ES-I3 (cell line): Measurements from ENCODE around the gene KCNAB2.

ENCODE experiments used
- H3K36me3 ChIP-seq: 2 replicates; pipeline ENCODE4 v1.6.1; 2013; ENCODE audit warnings: mild to moderate bottlenecking, low read length, control low read depth, moderate library complexity; ENCODE audit not compliant: insufficient read depth
- H3K4me1 ChIP-seq: 2 replicates; pipeline ENCODE4 v1.6.1; 2013; ENCODE audit warnings: mild to moderate bottlenecking, control low read depth, low read length; ENCODE audit not compliant: insufficient read depth
- H3K9ac ChIP-seq: 2 replicates; pipeline ENCODE4 v1.6.1; 2013; ENCODE audit warnings: low read depth, mild to moderate bottlenecking, low read length, moderate library complexity
- H3K9me3 ChIP-seq: 2 replicates; pipeline ENCODE4 v1.6.1; 2013; ENCODE audit warnings: mild to moderate bottlenecking, low read length, moderate library complexity; ENCODE audit not compliant: control insufficient read depth, insufficient read depth

KCNAB2 gene

DNA sequence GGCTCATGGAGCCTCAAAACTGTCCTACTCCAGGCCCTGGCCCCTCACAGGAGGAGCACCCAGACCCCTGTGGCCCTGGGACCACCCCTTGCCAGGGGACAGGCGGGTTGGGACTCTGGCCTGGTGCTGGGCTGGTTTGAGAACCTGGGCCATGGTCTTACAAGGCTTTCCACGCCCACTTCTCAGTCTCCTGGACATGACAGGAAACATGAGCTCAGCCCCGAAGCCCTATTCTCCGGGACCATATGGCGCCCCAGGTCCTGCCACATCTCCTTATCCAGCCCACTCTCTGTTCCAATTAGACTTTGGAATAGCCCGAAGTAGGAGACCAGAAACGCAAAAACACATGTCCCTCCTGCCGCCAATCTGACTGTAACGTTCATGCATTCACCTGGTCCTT lies 47.9 kb downstream of the KCNAB2 start:
- Histone ChIP-seq H3K9me3 (no peaks in the 10 kb centered on the region), H3K4me1 (no peaks in the 10 kb centered on the region), H3K36me3 (no peaks in the 10 kb centered on the region), H3K9ac (no peak overlapping the region)

- Histone ChIP-seq H3K36me3 (no peaks in the 10 kb centered on the region), H3K9me3 (no peaks in the 10 kb centered on the region), H3K9ac (no peak overlapping the region), H3K4me1 (no peaks in the 10 kb centered on the region)
Measured at GRCh38 chr1:6094246-6094645, 48.6 kb downstream of the KCNAB2 start.

DNA sequence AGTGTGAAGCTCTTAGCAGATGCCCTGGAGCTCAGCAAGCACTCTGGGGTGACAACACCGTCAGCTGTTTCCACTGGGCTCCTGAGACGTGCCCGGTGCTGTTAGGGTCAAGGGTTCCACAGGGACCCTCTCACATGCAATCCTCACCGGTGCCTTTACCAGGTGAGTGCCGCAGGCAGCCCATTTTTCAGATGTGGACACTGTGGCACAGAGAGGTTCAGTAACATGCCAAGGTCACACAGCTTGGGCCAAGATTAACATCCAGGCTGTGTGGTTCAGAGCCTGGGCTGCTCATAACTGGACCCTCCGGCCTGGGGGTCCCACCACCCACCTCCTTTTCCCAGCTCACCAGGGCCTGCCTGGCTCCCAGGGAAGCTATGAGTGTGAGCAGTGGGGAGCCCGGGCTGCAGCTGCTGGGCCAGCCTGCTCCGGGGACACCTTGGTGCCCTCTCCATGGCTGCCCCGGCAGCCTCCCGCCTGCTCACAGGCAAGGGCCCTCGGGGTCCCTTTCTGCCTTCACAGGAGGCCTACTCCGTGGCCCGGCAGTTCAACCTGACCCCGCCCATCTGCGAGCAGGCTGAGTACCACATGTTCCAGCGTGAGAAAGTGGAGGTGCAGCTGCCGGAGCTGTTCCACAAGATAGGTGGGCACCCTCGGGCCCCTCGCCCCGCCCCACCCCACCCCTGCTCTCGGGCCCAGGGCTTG lies 49.3 kb downstream of the KCNAB2 start:
- Histone ChIP-seq H3K9me3 (no peaks in the 10 kb centered on the region), H3K9ac (no peak overlapping the region), H3K36me3 (no peaks in the 10 kb centered on the region), H3K4me1 (no peaks in the 10 kb centered on the region)

DNA sequence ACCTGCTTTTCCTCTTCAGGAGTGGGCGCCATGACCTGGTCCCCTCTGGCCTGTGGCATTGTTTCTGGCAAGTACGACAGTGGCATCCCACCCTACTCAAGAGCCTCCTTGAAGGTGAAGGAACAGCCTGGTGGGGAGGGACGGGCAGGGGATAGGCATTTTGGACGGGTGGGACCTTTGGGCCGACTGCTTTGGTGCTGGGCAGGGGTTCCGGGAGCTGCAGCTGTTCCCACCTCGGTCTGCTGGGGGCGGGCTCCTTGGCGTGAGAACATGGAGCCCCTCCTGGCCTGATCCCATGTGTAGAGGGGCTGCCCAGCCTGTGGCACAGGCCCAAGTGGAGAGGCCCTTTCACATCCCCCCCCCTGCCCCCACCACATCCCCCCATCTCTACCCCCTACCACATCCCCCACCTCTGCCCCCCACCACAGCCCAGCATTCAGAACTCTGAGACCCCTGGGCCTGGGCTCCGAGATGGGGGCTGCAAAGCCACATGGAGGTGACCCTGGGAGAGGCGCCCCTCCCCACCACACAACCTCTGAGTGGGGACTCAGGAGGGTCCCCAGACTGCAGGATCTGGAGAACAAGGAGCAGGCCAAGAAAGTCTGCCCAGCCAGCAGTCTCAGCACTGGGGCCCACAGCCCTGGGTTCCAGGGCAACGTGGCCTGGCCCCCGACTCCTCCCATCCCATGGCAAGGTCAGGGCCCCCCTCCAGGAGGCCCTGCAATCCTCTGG lies 50.0 kb downstream of the KCNAB2 start:
- no peaks in the 10 kb centered on the region for H3K9me3 ChIP-seq
- no peaks in the 10 kb centered on the region for H3K4me1 ChIP-seq
- H3K36me3 ChIP-seq, result no peaks in the 10 kb centered on the region
- no peak overlapping the region for H3K9ac ChIP-seq

GRCh38 chr1:6096243-6097116 lies 50.8 kb downstream of the KCNAB2 start:
- Histone ChIP-seq H3K4me1 (no peaks in the 10 kb centered on the region), H3K9me3 (no peaks in the 10 kb centered on the region), H3K36me3 (no peaks in the 10 kb centered on the region), H3K9ac (no peak overlapping the region)

DNA sequence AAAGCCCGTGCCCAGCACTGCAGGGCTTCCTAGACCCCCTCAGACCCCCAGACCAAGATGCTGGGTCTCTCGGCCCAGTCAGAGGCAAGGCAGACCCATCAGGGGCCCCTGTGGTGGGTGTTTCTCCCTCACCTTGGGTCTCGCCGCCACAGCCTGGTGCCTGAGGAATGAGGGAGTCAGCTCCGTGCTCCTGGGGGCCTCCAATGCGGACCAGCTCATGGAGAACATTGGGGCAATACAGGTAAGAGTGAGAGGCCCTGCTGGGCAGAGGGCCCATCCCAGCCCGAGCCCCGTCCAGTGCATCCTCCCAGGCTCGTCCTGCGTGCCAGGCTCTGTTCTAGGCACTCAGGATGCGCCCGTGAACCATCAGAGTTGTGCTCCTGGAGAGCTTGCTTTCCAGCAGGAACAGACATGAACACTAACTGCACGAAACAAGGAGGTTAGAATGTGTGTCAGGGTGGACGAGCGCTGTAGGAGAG lies 51.5 kb downstream of the KCNAB2 start:
- no peaks in the 10 kb centered on the region for H3K4me1 ChIP-seq
- no peak overlapping the region for H3K9ac ChIP-seq
- no peaks in the 10 kb centered on the region for H3K36me3 ChIP-seq
- no peaks in the 10 kb centered on the region for H3K9me3 ChIP-seq

GRCh38 chr1:6097824-6098223 lies 52.1 kb downstream of the KCNAB2 start:
- Histone ChIP-seq H3K9me3 (no peaks in the 10 kb centered on the region), H3K9ac (no peak overlapping the region), H3K4me1 (no peaks in the 10 kb centered on the region), H3K36me3 (no peaks in the 10 kb centered on the region)

DNA sequence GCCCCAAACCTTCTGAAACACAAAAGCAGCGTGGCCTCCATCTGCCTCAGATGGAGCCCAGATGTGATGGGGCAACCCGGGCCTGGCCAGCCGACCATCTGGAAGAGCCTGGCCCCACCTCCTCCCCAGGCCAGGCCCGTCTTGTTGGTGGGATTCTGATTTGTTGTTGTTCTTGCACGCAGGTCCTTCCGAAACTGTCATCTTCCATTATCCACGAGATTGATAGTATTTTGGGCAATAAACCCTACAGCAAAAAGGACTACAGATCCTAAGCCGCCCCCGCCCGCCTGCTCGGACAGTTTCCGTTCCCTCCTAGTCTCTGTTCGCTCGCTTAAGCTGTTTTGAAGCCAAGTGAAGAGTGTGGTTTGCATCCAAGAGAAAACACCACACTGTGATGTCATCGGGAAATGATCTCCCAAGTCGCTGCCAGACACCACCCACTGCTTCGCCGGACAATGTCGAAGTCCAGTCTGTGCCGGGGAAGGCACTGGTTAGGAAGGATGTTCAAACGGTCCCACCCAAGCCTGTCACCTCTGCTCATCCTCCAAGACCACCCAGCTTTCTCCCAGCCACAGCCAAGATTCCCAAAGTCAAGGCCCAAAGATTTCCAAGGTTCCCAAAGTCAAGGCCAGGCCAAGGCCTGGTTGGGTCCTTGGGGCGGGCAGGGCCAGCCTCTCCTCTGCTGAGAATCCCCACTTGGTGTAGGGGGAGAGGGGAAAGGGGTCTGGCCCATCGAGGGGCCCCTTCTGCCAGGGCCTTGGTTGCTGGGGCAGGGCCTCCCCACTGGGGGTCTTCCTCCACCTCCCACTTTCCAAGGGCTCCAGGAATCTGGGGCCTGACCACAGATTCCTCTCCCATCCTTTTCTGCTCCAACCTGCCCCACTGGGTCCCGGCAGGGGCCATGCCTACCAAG lies 52.9 kb downstream of the KCNAB2 start:
- H3K9me3 ChIP-seq, result no peaks in the 10 kb centered on the region
- H3K4me1 ChIP-seq, result no peaks in the 10 kb centered on the region
- H3K36me3 ChIP-seq, result no peaks in the 10 kb centered on the region
- H3K9ac ChIP-seq, result no peak overlapping the region

DNA sequence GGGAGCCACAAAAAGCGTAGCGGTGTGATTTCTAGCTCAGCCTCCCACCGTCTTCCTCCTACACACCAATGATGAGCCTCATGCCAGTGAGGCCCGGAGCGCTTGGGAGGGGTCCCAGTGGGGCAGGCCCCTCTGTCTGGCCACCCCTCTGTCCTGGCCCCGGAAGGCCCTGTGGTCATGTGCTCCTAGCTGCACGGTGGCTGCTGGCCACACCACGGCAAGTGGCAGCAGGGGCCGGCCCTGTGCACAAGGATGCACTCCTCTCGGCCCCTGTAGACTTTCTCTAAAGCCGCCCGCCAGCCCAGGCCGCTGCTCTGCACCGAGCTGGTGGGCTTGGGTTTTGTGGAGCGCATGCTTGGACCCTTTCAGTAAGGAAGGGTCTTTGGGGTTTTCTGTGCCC lies 53.6 kb downstream of the KCNAB2 start:
- Histone ChIP-seq H3K9me3 (no peaks in the 10 kb centered on the region), H3K4me1 (no peaks in the 10 kb centered on the region), H3K36me3 (no peaks in the 10 kb centered on the region), H3K9ac (no peak overlapping the region)

- H3K9me3 ChIP-seq, result no peaks in the 10 kb centered on the region
- no peak overlapping the region for H3K9ac ChIP-seq
- H3K36me3 ChIP-seq, result no peaks in the 10 kb centered on the region
- no peaks in the 10 kb centered on the region for H3K4me1 ChIP-seq
Measured at GRCh38 chr1:6099787-6100765, 54.4 kb downstream of the KCNAB2 start.

GRCh38 chr1:6100861-6101783 lies 55.4 kb downstream of the KCNAB2 start:
- no peaks in the 10 kb centered on the region for H3K36me3 ChIP-seq
- H3K4me1 ChIP-seq, result no peaks in the 10 kb centered on the region
- H3K9me3 ChIP-seq, result no peaks in the 10 kb centered on the region
- H3K9ac ChIP-seq, result no peak overlapping the region

- no peaks in the 10 kb centered on the region for H3K36me3 ChIP-seq
Measured at GRCh38 chr1:6101826-6102531, 56.3 kb downstream of the KCNAB2 start.

More at GRCh38 chr1:6101826-6102531, 56.3 kb downstream of the KCNAB2 start:
- Histone ChIP-seq H3K4me1 (no peaks in the 10 kb centered on the region), H3K9me3 (no peaks in the 10 kb centered on the region), H3K9ac (no peak overlapping the region)
